ENCODE results near the gene LRMDA. TPM values are rescaled to one million over a fixed set of nuclear protein-coding genes. Genes with fewer than 3 reads are reported as not detected.

Gene LRMDA
- total and polyA plus RNA-seq, 2 donors (not counting 1 experiment from before 2014, with no cell fraction given): 0.12 TPM; not detected in 1

- no peak for TF ChIP-seq CTCF (IDR thresholded peaks at IDR 0.05)
- no peak for TF ChIP-seq EZH2 (IDR thresholded peaks at IDR 0.05; ENCODE audit: borderline replicate concordance, insufficient read depth, low read depth, low read length, poor library complexity, severe bottlenecking)
- Mint-ChIP-seq H3K4me1 (no peaks in the 10 kb centered on the region), H3K9me3 (ENCODE audit: insufficient read depth) (no peaks in the 10 kb centered on the region), H3K27me3 (no peaks in the 10 kb centered on the region), H3K4me3 (no peak overlapping the region), H3K27ac (no peak overlapping the region)
- Histone ChIP-seq H4K20me1 (ENCODE audit: control insufficient read depth, insufficient read depth, low read length, poor library complexity, severe bottlenecking) (no peaks in the 10 kb centered on the region), H3K27me3 (replicated peaks in 1 of 4; ENCODE audit: control extremely low read depth in 1 of 4, control insufficient read depth in 3 of 4, insufficient read depth in 4 of 4, low read length in 3 of 4) (no peaks in the 10 kb centered on the region), H3K4me2 (replicated peaks; ENCODE audit: low read depth, low read length, poor library complexity, severe bottlenecking) (no peak overlapping the region), H3K4me3 (ENCODE audit: control extremely low read depth in 1 of 5, extremely low read depth in 1 of 5, insufficient read depth in 1 of 5, low read depth in 2 of 5, low read length in 4 of 5) (no peak overlapping the region), H3K9ac (ENCODE audit: low read length) (no peak overlapping the region), H3K36me3 (replicated peaks in 1 of 2; ENCODE audit: control extremely low read depth in 1 of 2, control insufficient read depth in 1 of 2, extremely low read depth in 1 of 2, insufficient read depth in 2 of 2, low read length in 1 of 2) (no peaks in the 10 kb centered on the region), H3K79me2 (ENCODE audit: control insufficient read depth, insufficient read depth, low read length) (no peaks in the 10 kb centered on the region), H3K27ac (ENCODE audit: low read length in 2 of 2) (no peak overlapping the region), H2AFZ (ENCODE audit: insufficient read depth, low read depth, low read length, poor library complexity, severe bottlenecking) (no peak overlapping the region), H3K4me1 (ENCODE audit: control insufficient read depth in 2 of 2, insufficient read depth in 2 of 2, low read length in 2 of 2) (no peaks in the 10 kb centered on the region), H3K9me3 (ENCODE audit: control extremely low read depth in 1 of 3, control insufficient read depth in 2 of 3, insufficient read depth in 1 of 3, low read length in 2 of 3) (peaks cover 0 to 13% (median 0%) of the 10 kb centered on the region in 3 donors)
- DNase-seq: no peak
- intact Hi-C loops (cut with micrococcal nuclease): no loop called here
- 96% methylated on average over 5 of the region's 9 CpGs for WGBS (ENCODE audit: insufficient coverage)
- ChIA-PET POLR2A (no interaction called here), CTCF (no interaction called here)
- ATAC-seq (ENCODE audit: low read depth): no peak
Measured at GRCh38 chr10:76176166-76176550, 744.7 kb downstream of the LRMDA start.

DNA sequence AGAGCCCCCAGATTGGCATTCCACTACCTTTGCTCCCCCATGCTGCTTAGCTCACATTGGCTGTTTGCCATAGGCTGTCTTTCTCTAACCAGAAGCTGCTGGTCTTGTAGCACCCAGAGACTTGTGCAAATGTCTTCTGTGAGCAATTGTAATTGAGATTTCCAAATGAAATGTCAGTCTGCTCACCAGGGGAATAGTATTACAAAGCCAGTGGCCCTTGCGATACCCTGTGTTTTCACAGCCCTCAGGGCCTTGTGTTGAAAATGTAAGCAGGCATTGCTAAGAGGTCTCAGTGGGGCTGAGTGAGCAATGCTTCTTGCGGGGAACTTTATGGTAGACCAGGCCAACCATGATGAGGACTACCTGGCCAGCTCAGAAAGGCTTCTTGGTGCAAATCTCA lies 746.5 kb downstream of the LRMDA start:
- no peaks in the 10 kb centered on the region for H3K79me2 ChIP-seq (ENCODE audit: control insufficient read depth, insufficient read depth, low read length)
- H3K27me3 ChIP-seq (replicated peaks in 1 of 4; ENCODE audit: control extremely low read depth in 1 of 4, control insufficient read depth in 3 of 4, insufficient read depth in 4 of 4, low read length in 3 of 4): no peaks in the 10 kb centered on the region
- 100% methylated on average over 2 of the region's 2 CpGs for WGBS (ENCODE audit: insufficient coverage)
- H3K9ac ChIP-seq (ENCODE audit: low read length): no peak overlapping the region
- H3K4me3 Mint-ChIP-seq: no peak overlapping the region
- POLR2A ChIA-PET: no interaction called here
- no peaks in the 10 kb centered on the region for H3K4me1 Mint-ChIP-seq
- CTCF ChIA-PET: no interaction called here
- intact Hi-C loops (cut with micrococcal nuclease): no loop called here
- ATAC-seq (ENCODE audit: low read depth) (no peak), DNase-seq (no peak)
- no peak overlapping the region for H3K27ac ChIP-seq (ENCODE audit: low read length in 2 of 2)
- H3K4me1 ChIP-seq (ENCODE audit: control insufficient read depth in 2 of 2, insufficient read depth in 2 of 2, low read length in 2 of 2): no peaks in the 10 kb centered on the region
- no peak overlapping the region for H2AFZ ChIP-seq (ENCODE audit: insufficient read depth, low read depth, low read length, poor library complexity, severe bottlenecking)
- H3K9me3 ChIP-seq (ENCODE audit: control extremely low read depth in 1 of 3, control insufficient read depth in 2 of 3, insufficient read depth in 1 of 3, low read length in 2 of 3): peaks cover 0 to 10% (median 0%) of the 10 kb centered on the region in 3 donors
- TF ChIP-seq EZH2 (IDR thresholded peaks at IDR 0.05; ENCODE audit: borderline replicate concordance, insufficient read depth, low read depth, low read length, poor library complexity, severe bottlenecking) (no peak), CTCF (IDR thresholded peaks at IDR 0.05) (no peak)
- no peaks in the 10 kb centered on the region for H3K9me3 Mint-ChIP-seq (ENCODE audit: insufficient read depth)
- H3K27ac Mint-ChIP-seq: no peak overlapping the region
- no peaks in the 10 kb centered on the region for H4K20me1 ChIP-seq (ENCODE audit: control insufficient read depth, insufficient read depth, low read length, poor library complexity, severe bottlenecking)
- H3K4me2 ChIP-seq (replicated peaks; ENCODE audit: low read depth, low read length, poor library complexity, severe bottlenecking): no peak overlapping the region
- no peaks in the 10 kb centered on the region for H3K27me3 Mint-ChIP-seq
- H3K36me3 ChIP-seq (replicated peaks in 1 of 2; ENCODE audit: control extremely low read depth in 1 of 2, control insufficient read depth in 1 of 2, extremely low read depth in 1 of 2, insufficient read depth in 2 of 2, low read length in 1 of 2): no peaks in the 10 kb centered on the region
- H3K4me3 ChIP-seq (ENCODE audit: control extremely low read depth in 1 of 5, extremely low read depth in 1 of 5, insufficient read depth in 1 of 5, low read depth in 2 of 5, low read length in 4 of 5): no peak overlapping the region
